WTC11 (cell line): ENCODE measurements around the gene EEFSEC.

Experiments
- ETV6 ChIP-seq: sonication (generic); formaldehyde crosslinking; IDR thresholded peaks from 2 replicates; pipeline ENCODE4 v1.8.1; 2022; ENCODE audit warnings: mild to moderate bottlenecking, missing genetic modification reagents
- FOXP1 ChIP-seq: sonication (generic); formaldehyde crosslinking; IDR thresholded peaks from 2 replicates; pipeline ENCODE4 v1.8.0; 2022; ENCODE audit warnings: missing genetic modification reagents, mild to moderate bottlenecking, moderate library complexity, borderline replicate concordance
- JAZF1 ChIP-seq: fragments of 250-450 bp; sonication (Bioruptor Pico); IDR thresholded peaks from 2 replicates; pipeline ENCODE4 v1.9.0; 2021; ENCODE audit warnings: moderate library complexity, mild to moderate bottlenecking, inconsistent platforms
- NFYB ChIP-seq: sonication (generic); formaldehyde crosslinking; conservative IDR thresholded peaks from 2 replicates; pipeline ENCODE4 v1.8.0; 2022; ENCODE audit warnings: low read depth, missing genetic modification reagents
- RELA ChIP-seq: sonication (generic); formaldehyde crosslinking; IDR thresholded peaks from 2 replicates; pipeline ENCODE4 v1.8.1; 2022; ENCODE audit warnings: missing genetic modification reagents, mild to moderate bottlenecking, borderline replicate concordance
- TEAD4 ChIP-seq: sonication (generic); formaldehyde crosslinking; IDR thresholded peaks from 2 replicates; pipeline ENCODE4 v1.8.0; 2022; ENCODE audit warnings: mild to moderate bottlenecking, missing genetic modification reagents
- ZBTB21 ChIP-seq: sonication (generic); formaldehyde crosslinking; IDR thresholded peaks from 2 replicates; pipeline ENCODE4 v1.8.1; 2023; ENCODE audit warnings: mild to moderate bottlenecking, missing genetic modification reagents, borderline replicate concordance
- ZNF232 ChIP-seq: sonication (generic); formaldehyde crosslinking; IDR thresholded peaks from 2 replicates; pipeline ENCODE4 v1.8.0; 2022; ENCODE audit warnings: mild to moderate bottlenecking, missing genetic modification reagents
- TF ChIP-seq, protein P1 (sequence below): fragments of 200-600 bp; IDR thresholded peaks from 2 replicates; pipeline ENCODE4 v1.8.0; 2022; ENCODE audit warnings: antibody characterized with exemption
- TF ChIP-seq, protein P2 (sequence below): sonication (generic); formaldehyde crosslinking; IDR thresholded peaks from 2 replicates; pipeline ENCODE4 v1.8.0; 2022; ENCODE audit warnings: mild to moderate bottlenecking, missing genetic modification reagents
- TF ChIP-seq, protein P3 (sequence below): sonication (generic); formaldehyde crosslinking; IDR thresholded peaks from 2 replicates; pipeline ENCODE4 v1.8.1; 2022; ENCODE audit warnings: mild to moderate bottlenecking, moderate library complexity, missing genetic modification reagents
- TF ChIP-seq, protein P4 (sequence below): fragments of 250-450 bp; sonication (Bioruptor Pico); IDR thresholded peaks from 2 replicates; pipeline ENCODE4 v1.9.0; 2021; ENCODE audit warnings: mild to moderate bottlenecking, borderline replicate concordance
- TF ChIP-seq, protein P5 (sequence below): sonication (generic); formaldehyde crosslinking; IDR thresholded peaks from 2 replicates; pipeline ENCODE4 v1.8.1; 2023; ENCODE audit warnings: mild to moderate bottlenecking, missing genetic modification reagents, moderate library complexity
- TF ChIP-seq, protein P6 (sequence below): sonication (generic); formaldehyde crosslinking; IDR thresholded peaks from 2 replicates; pipeline ENCODE4 v1.8.1; 2022; ENCODE audit warnings: low read depth, missing genetic modification reagents, borderline replicate concordance

DNA sequence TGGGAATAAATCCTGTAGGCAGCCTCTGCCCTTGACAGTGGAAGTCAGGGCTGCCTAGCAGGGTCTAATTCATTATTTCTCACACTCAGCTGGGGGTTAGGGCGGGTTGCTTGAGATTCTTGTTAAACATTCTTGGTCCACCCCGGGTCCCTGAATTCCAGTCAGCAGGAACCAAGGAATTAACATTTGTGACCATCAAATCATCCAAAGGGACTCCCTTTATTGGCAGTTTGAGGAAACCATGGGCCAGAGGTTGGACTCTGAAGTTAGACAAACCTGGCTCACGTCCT lies 122.8 kb downstream of the EEFSEC start:
- TF ChIP-seq ZNF232 (CRISPR knock-in tag) (no peak), NFYB (CRISPR knock-in tag) (no peak), ETV6 (CRISPR knock-in tag) (no peak), RELA (no peak), TEAD4 (CRISPR knock-in tag) (no peak), JAZF1 (CRISPR knock-in tag) (no peak), FOXP1 (CRISPR knock-in tag) (no peak), ZBTB21 (CRISPR knock-in tag) (no peak)
- TF ChIP-seq, protein P1, sequence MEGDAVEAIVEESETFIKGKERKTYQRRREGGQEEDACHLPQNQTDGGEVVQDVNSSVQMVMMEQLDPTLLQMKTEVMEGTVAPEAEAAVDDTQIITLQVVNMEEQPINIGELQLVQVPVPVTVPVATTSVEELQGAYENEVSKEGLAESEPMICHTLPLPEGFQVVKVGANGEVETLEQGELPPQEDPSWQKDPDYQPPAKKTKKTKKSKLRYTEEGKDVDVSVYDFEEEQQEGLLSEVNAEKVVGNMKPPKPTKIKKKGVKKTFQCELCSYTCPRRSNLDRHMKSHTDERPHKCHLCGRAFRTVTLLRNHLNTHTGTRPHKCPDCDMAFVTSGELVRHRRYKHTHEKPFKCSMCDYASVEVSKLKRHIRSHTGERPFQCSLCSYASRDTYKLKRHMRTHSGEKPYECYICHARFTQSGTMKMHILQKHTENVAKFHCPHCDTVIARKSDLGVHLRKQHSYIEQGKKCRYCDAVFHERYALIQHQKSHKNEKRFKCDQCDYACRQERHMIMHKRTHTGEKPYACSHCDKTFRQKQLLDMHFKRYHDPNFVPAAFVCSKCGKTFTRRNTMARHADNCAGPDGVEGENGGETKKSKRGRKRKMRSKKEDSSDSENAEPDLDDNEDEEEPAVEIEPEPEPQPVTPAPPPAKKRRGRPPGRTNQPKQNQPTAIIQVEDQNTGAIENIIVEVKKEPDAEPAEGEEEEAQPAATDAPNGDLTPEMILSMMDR = no peak
- TF ChIP-seq, protein P2, sequence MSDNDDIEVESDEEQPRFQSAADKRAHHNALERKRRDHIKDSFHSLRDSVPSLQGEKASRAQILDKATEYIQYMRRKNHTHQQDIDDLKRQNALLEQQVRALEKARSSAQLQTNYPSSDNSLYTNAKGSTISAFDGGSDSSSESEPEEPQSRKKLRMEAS (CRISPR knock-in tag) = no peak
- TF ChIP-seq, protein P3, sequence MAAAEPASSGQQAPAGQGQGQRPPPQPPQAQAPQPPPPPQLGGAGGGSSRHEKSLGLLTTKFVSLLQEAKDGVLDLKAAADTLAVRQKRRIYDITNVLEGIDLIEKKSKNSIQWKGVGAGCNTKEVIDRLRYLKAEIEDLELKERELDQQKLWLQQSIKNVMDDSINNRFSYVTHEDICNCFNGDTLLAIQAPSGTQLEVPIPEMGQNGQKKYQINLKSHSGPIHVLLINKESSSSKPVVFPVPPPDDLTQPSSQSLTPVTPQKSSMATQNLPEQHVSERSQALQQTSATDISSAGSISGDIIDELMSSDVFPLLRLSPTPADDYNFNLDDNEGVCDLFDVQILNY (CRISPR knock-in tag) = no peak
- TF ChIP-seq, protein P4, sequence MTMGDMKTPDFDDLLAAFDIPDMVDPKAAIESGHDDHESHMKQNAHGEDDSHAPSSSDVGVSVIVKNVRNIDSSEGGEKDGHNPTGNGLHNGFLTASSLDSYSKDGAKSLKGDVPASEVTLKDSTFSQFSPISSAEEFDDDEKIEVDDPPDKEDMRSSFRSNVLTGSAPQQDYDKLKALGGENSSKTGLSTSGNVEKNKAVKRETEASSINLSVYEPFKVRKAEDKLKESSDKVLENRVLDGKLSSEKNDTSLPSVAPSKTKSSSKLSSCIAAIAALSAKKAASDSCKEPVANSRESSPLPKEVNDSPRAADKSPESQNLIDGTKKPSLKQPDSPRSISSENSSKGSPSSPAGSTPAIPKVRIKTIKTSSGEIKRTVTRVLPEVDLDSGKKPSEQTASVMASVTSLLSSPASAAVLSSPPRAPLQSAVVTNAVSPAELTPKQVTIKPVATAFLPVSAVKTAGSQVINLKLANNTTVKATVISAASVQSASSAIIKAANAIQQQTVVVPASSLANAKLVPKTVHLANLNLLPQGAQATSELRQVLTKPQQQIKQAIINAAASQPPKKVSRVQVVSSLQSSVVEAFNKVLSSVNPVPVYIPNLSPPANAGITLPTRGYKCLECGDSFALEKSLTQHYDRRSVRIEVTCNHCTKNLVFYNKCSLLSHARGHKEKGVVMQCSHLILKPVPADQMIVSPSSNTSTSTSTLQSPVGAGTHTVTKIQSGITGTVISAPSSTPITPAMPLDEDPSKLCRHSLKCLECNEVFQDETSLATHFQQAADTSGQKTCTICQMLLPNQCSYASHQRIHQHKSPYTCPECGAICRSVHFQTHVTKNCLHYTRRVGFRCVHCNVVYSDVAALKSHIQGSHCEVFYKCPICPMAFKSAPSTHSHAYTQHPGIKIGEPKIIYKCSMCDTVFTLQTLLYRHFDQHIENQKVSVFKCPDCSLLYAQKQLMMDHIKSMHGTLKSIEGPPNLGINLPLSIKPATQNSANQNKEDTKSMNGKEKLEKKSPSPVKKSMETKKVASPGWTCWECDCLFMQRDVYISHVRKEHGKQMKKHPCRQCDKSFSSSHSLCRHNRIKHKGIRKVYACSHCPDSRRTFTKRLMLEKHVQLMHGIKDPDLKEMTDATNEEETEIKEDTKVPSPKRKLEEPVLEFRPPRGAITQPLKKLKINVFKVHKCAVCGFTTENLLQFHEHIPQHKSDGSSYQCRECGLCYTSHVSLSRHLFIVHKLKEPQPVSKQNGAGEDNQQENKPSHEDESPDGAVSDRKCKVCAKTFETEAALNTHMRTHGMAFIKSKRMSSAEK (CRISPR knock-in tag) = no peak
- TF ChIP-seq, protein P5, sequence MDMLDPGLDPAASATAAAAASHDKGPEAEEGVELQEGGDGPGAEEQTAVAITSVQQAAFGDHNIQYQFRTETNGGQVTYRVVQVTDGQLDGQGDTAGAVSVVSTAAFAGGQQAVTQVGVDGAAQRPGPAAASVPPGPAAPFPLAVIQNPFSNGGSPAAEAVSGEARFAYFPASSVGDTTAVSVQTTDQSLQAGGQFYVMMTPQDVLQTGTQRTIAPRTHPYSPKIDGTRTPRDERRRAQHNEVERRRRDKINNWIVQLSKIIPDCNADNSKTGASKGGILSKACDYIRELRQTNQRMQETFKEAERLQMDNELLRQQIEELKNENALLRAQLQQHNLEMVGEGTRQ = no peak
- TF ChIP-seq, protein P6, sequence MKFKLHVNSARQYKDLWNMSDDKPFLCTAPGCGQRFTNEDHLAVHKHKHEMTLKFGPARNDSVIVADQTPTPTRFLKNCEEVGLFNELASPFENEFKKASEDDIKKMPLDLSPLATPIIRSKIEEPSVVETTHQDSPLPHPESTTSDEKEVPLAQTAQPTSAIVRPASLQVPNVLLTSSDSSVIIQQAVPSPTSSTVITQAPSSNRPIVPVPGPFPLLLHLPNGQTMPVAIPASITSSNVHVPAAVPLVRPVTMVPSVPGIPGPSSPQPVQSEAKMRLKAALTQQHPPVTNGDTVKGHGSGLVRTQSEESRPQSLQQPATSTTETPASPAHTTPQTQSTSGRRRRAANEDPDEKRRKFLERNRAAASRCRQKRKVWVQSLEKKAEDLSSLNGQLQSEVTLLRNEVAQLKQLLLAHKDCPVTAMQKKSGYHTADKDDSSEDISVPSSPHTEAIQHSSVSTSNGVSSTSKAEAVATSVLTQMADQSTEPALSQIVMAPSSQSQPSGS (CRISPR knock-in tag) = no peak
